DOHH2 (cell line): ENCODE results near the gene ZNF732.

Experiments used
- EZH2phosphoT487 ChIP-seq: fragments of 200-600 bp; sonication (generic); IDR thresholded peaks from 2 replicates; pipeline ENCODE4 v1.6.1; 2017; ENCODE audit warnings: borderline replicate concordance, mild to moderate bottlenecking, antibody characterized with exemption, low read length, moderate library complexity, mixed read lengths
- TF ChIP-seq, protein P1 (sequence below): fragments of 200-600 bp; sonication (generic); IDR thresholded peaks from one replicate; pipeline ENCODE4 v1.5.1; 2014; ENCODE audit warnings: antibody characterized with exemption, mild to moderate bottlenecking, low read depth, low read length; ENCODE audit not compliant: poor library complexity, severe bottlenecking

DNA sequence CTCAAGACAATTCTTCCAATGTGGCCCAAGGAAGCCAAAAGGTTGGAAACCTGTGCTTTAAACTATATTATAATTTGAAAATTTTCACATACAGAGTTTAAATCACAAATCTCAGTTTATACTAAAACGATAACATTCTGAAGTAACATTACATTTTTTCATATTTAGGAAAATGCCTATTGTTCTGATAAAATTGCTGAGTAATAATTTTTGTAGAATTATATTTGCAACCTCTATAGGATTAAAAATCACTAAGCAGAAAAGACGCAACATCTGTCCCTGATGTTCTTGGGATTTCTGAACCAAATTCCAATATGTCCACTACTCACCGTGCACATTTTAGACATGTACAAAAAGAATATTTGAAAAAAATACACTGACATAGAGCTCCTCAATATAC is 10.5 kb downstream of the ZNF732 start:
- TF ChIP-seq, protein P1, sequence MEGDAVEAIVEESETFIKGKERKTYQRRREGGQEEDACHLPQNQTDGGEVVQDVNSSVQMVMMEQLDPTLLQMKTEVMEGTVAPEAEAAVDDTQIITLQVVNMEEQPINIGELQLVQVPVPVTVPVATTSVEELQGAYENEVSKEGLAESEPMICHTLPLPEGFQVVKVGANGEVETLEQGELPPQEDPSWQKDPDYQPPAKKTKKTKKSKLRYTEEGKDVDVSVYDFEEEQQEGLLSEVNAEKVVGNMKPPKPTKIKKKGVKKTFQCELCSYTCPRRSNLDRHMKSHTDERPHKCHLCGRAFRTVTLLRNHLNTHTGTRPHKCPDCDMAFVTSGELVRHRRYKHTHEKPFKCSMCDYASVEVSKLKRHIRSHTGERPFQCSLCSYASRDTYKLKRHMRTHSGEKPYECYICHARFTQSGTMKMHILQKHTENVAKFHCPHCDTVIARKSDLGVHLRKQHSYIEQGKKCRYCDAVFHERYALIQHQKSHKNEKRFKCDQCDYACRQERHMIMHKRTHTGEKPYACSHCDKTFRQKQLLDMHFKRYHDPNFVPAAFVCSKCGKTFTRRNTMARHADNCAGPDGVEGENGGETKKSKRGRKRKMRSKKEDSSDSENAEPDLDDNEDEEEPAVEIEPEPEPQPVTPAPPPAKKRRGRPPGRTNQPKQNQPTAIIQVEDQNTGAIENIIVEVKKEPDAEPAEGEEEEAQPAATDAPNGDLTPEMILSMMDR = no peak
- TF ChIP-seq EZH2phosphoT487 = no peak
